HG03196 (cell line): ENCODE measurements around the gene CARD14.
"Not testable (repeated sequence)": the region's sequence is repeated elsewhere in the genome, so short reads cannot be mapped to it uniquely, and the experiment has no call there.

ENCODE experiments used
- ATAC-seq: cut with Tn5 transposase; IDR thresholded peaks from one replicate; pipeline ENCODE4 v1.9.1; 2021; ENCODE audit not compliant: unreplicated experiment

CARD14 gene

DNA sequence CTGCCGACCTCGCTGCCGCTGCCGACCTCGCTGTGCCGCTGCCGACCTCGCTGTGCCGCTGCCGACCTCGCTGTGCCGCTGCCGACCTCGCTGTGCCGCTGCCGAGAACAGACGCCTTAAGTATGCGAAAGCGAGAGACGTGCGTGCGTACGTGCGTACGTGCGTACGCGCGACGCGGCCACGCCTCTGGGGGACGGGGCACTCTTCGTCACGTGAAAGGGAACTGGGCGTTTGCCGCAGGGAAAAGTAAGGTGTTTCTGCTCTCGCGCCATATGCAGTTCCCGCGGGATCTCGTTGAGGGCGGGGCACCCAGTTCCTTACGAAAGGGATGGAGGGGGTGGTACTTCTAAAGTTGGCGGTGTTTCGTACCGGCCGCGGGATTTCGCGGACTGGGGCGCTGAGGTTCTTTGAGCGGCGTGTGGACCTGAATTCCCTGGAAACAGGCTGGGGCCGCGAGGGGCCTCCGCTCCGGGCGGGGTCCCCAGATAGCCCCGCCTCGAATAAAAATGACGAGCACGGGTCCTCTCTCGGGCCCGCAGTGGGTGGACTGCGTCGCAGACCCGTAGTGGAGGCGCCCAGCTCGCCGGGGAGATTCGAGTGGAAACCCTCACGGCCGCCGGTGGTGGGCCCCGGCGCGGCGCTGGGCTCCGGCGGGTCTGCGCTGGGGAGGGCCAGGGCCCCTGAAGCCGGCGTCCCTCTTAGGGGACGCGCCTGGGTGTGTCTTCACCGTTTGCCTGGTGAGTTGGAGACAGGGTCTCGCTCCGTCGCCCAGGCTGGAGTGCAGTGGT lies 22.6 kb upstream of the CARD14 start, which contains the start of gene EIF4A3:
EIF4A3 (minus strand) TSS at position 94 of the 788 bp plus-strand sequence. CDS start 167 bp downstream, outside the sequence.
- ATAC-seq, result peak; percentile 85

DNA sequence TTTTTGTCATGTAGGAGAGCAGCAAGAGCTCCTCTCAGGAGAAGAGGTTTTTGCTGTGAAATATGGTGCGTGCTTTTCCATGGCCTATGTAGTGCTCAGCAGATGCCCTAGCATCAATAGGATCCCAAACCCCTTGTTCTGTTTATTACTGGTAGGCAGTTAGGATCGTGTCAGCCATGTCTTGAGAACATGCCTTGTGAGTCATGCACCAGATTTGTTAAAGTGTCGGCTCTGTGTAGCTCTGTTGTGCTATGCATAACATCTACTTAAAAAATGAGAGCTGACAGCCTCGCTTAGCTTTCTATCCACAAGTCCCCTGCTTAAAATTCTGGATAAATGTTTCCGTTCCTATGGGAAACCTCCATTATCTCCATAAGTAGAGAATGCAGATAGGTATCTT lies 18.5 kb upstream of the CARD14 start:
- ATAC-seq, result no peak

DNA sequence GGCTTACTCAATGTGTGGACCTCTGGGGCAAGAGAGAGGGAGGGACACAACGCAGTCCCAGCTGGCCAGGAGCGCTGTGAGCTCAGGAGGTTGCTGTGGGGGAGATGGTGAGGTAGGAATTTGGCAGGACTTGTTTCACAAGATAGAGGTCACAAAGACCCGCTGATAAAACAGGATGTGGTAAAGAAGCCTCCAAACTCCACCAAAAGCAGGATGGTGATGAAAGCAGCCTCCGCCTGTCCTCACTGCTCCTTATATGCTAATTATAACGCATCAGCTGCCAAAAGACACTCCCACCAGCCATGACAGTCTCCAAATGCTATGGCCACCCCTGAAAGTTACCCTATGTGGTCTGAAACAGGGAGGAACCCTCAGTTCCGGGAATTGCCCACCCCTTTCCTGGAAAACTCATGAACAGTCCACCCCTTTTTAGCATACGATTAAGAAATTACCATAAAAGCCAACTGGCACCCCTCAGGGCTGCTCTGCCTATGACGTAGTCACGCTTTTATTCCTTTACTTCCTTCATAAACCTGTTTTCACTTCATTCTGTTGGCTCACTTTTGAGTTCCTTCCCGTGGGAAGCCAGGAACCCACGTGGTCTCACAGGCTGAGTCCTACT lies 17.6 kb upstream of the CARD14 start:
- ATAC-seq, result no peak

DNA sequence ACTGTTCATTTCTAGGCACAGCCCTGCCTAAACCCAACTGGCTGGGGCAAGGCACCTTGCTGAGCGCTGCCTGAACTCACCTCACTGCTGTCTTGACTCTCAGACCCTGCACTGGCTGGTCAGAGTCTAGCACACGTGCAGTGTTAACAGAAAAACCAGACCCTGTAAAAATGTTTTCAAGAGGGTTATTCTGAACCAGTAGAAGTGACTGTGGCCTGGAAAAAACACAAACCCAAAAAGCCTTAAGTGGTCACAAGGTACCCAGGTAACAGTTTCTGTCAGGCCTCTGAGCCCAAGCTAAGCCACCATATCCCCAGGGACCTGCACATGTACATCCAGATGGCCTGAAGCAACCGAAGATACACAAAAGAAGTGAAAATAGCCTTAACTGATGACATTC lies 16.8 kb upstream of the CARD14 start:
- peak; percentile 69 for ATAC-seq

DNA sequence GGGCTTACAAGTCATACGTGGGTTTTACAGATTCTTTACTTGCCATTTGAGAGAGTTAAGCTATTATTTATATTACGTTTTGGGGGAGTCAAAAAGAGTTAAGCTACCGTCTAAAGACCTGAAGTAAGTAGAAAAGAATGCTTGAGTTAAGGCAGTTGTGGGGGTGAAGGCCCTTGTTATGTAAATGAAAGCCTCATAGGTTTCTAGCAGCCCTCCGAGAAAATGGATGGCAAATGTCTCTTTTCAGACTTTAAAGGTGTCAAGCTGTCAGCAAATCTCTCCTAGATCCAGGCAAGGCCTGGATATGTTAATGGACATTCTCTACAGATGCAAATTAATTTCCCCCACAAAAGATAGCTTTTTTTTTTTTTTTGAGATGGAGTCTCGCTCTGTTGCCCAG lies 15.7 kb upstream of the CARD14 start:
- ATAC-seq, result no peak

DNA sequence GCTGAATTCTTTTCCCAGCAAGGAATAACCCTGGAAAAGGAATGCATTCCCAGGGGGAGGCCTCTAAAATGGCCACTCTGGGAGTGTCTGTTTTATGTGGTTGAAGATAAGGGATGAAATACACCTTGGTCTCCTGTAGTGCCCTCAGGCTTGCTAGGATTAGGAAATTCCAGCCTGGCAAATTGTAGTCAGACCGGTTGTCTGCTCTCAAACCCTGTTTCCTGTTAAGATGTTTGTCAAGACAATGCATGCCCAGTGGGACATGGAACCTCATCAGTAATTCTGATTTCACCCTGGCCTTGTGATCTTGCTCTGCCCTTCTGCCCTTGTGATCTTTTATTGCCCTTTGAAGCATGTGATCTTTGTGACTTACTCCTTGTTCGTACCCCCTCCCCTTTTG lies 14.2 kb upstream of the CARD14 start:
- not testable (repeated sequence) for ATAC-seq

DNA sequence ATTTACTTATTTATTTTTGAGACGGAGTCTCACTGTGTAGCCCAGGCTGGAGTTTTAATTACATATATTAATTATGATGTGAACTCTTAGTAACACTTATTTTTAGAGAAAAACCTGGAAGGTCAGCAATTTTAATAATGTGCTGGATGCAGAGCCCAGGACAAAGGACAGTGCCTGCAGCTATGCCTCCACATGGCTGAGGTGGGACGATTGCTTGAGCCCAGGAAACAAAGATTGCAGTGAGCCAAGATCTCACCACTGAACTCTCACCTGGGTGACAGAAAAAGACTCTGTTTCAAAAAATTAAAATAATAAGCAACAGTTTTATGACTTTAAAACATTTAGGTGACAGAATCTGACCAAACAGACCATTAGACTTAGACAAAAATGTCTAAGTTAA lies 11.0 kb upstream of the CARD14 start:
- no peak for ATAC-seq

DNA sequence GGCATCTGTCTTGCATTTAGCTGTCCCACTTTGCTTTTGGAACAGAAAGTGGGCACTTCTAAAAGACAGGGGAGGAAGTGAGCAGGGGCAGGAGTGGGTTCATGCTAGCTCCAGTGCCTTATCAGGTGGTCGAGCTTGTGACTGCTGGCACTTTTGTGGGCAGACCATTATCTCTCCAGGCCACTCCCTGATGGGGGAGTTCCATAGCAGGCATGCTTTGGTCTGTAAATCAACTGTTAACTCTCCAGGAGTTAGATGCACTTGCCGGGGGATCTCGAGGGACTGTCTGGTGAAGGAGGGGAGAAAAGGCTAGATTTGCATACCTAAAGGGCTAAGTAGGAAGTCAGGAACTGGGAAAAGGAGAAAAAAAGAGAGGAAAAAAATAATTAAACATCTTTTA lies 9.3 kb upstream of the CARD14 start:
- ATAC-seq, result no peak

DNA sequence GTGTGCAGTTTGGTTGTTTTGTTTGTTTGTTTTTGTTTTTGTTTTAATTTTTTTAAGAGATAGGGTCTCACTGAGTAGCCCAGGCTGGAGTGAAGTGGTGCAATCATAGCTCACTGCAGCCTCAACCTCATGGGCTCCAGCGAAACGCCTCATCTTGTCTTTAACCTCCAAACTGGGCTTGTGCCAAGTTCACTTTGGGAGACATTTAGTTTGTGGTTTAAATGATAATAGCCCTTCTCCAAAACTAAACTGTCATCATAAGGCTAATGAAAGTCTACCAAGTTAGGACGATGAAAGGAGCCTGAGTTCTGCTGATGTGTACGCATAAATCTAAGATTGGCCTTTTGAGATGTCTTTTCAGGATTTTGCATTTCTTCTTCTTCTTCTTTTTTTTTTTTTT lies 6.5 kb upstream of the CARD14 start:
- no peak for ATAC-seq

DNA sequence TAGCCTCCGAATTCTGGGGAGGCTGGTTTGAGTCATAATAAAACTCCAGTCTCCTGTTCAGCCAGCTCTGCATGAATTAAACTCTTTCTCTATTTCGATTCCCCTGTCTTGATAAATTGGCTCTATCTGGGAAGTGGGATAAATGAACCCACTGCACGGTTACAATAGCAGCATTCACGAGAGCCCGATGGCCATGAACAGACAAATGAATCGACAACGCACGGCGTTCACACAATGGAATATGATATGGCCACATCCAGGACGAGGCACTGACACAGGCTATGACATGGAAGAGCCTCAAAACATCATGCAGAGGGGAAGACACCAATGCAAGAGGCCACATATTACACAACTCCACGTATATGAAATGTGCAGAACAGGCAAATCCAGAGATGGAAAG lies 5.6 kb upstream of the CARD14 start:
- no peak for ATAC-seq

DNA sequence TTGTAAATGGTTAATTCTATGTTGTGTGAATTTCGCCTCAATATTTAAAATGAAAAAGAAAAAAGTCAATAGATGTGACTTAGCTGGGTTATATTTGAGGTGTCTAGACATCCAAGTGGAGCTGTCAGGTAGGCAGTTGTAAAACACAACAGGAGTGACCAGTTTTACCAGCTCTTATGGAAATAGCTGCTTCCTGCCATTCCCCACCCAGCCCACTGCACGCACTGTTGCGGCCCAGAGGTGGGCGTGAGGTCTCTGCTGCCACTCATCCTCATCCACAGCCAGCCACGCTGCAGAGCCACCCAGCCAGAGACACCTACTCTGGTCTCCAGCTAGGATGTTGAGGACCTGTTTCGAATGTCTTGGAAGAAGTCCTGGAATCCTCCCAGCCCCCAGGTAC lies 3.4 kb upstream of the CARD14 start:
- no peak for ATAC-seq

DNA sequence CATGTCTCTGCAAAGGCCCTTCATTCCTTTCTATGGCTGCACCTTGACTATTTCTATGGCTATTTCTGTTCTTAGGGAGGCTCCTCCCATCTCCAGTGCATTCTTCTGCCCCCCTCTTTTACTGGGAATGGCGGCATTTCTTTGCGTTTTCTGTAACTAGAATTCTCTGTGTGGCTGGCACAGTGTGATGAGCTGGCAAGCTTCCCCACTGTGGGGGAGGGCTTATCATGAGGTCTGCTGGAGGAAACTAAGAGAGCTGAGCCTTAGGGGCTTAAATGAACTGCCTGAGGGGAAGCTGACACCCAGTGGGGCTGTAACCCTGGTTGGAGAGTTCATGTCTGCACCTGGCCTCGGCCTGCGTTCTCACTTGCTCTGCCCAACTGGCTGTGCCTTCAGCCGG lies 1.5 kb upstream of the CARD14 start:
- no peak for ATAC-seq

DNA sequence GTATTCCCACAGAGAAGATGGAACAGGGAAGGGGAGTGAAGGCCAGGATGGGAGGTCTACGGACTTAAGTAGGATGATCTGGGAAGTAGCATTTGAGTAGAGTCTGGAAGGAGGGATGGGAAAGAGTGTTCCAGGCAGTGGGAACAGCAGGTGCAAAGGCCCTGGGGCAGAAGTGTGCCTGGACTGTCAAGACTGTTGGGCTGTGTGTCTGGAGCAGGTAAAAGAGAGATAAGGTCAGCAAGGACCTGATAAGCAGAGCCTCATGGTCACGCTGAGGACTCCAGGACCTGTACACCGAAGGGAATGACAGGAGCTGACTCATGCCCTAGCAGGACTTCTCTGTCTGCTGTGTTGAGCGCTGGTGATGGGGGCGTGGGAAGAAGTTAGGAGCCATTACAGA lies 723 bp upstream of the CARD14 start:
- ATAC-seq, result no peak

DNA sequence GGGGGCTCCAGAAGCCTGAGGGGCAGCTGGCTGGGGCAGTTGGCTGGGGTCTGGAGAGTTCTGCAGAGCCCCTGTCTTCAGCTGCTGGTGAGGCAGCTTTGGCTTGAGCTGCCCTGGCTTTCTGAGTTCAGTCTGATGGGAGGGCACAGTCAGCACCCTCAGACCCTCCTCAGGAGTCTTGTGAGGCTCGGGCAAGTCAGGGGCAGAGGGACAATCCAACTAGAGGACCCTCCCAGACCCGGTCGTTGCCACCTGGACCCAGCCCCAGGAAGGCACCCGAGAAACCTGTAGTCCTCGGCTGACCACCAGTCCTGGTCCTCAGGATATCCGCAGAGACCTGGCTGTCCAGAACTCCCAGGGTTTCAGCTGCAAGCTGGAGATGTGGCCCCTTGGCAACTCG lies 1.9 kb downstream of the CARD14 start:
- no peak for ATAC-seq

DNA sequence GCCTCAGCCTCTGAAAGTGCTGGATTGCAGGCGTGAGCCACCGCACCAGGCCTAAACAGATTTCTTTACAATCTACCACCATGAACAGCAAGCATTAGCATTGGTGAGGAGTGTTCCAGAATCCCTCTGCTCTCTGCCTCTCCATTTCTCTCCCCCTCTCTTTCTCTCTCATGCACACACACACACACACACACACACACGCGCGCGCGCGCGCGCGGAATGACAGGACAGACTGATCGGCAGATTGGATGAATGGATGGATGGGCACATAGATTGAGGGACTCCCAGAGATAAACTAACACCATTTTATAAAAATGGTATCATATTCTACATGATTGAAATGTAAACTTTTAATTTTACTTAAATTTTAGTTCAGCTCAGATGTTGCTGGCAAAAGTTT lies 3.3 kb downstream of the CARD14 start:
- no peak for ATAC-seq

DNA sequence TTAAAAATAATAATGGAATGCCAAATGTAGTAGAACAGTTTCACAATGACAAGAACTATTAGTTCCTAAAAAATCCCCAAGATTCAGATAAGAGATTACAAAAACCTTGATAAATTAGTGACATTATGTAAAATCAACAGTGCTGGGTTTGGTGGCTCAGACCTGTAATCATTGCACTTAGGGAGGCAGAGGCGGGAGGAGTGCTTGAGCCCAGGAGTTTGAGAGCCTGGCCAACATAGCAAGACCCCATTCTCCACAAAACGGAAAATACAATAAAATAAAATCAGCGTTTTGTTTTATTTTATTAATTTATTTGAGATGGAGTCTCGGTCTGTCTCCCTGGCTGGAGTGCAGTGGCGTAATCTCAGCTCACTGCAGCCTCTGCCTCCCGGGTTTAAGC lies 4.1 kb downstream of the CARD14 start:
- no peak for ATAC-seq

DNA sequence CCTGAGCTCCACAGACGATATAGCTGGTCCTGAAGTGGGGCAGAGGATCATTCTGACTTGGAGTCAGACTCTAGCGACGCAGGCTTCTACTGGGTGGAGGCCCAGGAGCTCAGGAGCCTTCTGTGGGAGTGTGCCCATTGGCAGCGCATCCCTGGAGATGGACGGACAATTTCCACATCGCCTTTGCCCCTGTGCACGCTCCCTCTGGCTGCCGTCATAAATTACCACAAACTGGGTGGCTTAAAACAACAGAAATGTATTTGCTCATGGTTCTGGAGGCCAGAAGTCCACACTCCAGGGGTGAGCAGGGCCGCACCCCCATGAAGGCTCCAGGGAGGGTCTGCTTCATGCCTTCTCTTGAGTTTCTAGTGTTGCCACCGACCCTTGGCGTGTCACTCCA lies 6.9 kb downstream of the CARD14 start:
- no peak for ATAC-seq

DNA sequence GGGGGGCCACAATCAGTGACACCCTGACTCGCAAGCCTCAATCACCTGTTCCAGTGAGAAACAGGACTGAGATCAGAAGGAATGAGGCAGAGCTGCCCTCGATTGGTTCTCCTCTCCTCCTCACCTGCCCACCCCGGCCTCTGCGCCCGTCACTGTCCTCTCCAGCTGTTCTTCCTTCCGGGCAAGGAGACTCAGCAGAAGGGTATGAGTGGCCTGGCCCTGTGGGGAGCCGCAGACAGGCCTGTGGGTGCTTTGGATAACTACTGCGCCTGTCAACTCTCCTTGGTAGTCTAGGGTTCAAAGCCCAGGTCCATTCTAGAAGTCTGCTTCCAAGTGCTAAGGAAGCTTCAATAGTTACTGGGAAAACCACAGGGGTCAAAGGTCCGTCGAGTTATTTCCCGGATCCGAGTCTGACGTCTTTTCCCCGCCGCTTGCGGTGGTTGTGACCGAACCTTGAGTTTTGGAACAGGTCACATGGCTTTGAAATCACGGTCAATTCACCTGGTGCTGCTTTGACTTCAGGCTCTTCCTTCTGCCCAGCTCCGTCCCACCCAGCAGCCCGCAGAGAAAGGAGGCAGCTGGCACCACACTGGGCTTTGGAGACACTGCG lies 8.3 kb downstream of the CARD14 start:
- no peak for ATAC-seq

DNA sequence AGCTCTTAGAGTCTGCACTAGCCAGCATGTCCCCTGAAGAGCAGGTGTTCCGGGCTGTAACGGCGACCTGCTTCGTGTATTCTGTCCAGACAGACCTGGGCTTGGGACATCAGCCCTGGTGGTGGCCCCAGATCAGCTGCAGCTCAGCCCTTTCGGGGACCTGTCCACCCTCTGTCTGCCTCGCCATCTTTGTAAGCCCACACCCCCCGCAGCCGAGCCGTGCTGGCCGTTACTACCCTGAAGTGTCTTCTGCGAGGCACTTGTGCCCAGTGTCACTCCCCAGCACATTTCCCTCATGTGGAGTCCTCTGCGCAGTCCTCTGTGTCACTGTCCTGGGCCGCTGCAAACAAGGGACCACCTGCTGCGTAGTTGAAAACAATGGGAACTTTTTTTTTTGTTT lies 10.4 kb downstream of the CARD14 start:
- no peak for ATAC-seq

DNA sequence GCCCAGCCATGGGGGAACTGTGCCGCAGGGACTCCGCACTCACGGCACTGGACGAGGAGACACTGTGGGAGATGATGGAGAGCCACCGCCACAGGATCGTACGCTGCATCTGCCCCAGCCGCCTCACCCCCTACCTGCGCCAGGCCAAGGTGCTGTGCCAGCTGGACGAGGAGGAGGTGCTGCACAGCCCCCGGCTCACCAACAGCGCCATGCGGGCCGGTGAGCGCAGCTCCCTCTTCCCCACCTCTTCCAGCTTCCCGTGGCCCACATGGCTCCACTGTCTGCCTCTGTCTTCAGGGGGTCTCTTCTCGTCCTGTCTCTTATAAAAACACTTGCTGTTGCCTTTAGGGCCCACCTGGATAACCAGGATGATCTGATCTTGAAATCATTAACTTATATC lies 11.6 kb downstream of the CARD14 start:
- ATAC-seq, result no peak

DNA sequence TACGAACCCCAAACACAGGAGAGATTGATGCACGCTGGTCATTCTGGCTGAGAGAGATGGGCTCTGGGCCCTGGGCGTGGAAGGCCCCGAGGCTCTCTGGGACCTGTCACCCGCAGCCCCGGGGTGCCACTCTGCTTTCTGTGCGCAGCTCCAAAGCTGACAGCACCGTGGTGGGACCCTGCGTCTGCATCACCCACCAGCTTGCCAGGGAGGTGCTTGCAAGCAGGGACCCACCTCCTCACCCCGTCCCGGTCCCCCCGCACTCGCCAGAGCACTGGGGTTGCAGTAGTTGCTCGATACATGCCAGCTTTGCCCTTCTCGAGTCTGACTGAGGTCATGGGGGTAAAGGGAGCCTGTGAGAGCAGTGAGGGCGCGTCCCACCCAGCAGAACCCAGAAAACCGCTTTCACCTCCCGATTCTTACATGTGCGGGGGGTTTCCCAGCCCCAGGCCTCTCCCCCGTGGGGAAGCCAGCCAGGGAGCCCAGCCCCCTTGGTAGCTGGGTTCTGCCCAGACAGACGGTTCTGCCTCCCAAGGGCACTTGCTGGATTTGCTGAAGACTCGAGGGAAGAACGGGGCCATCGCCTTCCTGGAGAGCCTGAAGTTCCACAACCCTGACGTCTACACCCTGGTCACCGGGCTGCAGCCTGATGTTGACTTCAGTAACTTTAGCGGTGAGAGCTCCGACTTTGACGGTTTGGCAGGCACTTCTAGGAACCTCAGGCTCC lies 12.5 kb downstream of the CARD14 start:
- no peak for ATAC-seq

DNA sequence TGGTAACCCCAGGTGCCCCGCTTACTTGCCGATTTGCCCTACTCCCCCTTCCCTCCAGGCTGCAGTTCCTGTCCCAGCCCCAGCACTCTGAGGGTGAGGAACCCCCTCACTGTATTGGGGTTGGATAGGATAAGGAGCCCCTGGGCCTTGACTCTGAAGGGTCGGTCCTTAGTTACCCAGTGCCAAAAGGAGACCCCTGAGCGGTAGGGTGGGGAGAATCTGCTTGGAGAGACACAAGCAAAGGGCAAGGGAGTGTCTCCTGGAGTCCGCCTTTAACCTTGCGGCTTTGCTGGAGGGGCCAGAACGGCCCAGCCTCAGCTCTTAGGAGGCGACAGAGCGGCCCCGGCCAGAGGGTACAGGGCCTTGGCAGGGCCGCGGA lies 13.0 kb downstream of the CARD14 start:
- ATAC-seq, result no peak
